HG02571 (cell line): ENCODE results near the gene PHTF2.
"Not testable (repeated sequence)": the region's sequence is repeated elsewhere in the genome, so short reads cannot be mapped to it uniquely, and the experiment has no call there.

Experiments used
- ATAC-seq: cut with Tn5 transposase; IDR thresholded peaks from one replicate; pipeline ENCODE4 v1.9.1; 2021; ENCODE audit warnings: mild to moderate bottlenecking, moderate library complexity; ENCODE audit not compliant: unreplicated experiment

Gene PHTF2

GRCh38 chr7:77798394-77799077, at the start of gene PHTF2, which contains the start of gene TMEM60:
Gene PHTF2 (plus strand): TSS chr7:77798773.
Gene TMEM60 (minus strand): TSS chr7:77798434. CDS start chr7:77794373, 4,061 bp downstream.
- peak; percentile 91 for ATAC-seq

GRCh38 chr7:77752016-77752415, 46.6 kb upstream of the PHTF2 start:
- ATAC-seq: no peak

DNA sequence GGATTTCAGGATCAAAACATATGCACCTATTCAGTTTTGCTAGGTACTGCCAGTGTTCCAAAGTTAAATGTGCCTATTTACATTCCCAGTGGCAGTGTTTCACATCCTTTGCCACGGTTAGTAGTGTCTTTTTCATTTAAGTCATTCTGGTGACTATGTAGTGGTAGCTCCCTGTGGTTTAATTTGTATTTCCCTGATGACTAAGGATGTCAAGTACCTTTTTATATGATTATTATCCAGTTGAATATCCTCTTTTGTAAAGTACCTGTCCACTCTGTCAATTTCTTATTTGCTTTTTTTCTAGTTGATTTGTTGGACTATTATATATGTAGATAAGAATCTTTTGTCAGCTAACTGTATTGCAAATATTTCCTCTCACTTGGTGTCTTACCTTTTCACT, 45.4 kb upstream of the PHTF2 start:
- no peak for ATAC-seq

- peak; percentile 97 for ATAC-seq
These were observed 41.0 kb upstream of the PHTF2 start for GRCh38 chr7:77757589-77757988.

- ATAC-seq: no peak
These were observed 39.2 kb upstream of the PHTF2 start for GRCh38 chr7:77759294-77759889.

DNA sequence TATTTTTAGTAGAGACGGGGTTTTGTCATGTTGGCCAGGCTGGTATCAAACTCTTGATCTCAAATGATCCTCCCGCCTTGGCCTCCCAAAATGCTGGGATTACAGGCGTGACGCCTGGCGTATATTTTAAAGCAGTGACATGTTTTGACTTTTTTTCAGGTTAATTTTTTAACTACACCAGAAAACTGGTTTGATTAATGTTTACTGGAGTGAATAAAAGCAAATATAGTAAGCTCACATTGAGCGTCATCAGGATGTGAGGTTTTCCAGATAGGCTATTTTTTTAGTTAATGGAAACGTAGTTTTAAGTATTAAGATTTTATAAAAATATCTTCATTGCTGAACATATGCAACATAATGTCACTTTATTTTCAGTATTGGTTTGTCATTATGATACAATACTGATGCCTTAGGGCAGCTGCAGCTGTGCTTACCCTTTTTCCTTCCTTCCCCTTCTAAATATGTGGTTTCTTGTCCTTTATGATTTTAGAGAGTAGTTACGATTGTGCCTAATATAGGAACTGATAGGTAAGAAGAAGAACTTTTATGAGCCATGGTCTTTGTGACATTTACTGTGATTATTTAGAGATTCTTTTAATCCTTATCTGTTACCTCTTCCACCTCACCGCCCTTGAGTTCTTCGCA, 37.6 kb upstream of the PHTF2 start:
- ATAC-seq: no peak

DNA sequence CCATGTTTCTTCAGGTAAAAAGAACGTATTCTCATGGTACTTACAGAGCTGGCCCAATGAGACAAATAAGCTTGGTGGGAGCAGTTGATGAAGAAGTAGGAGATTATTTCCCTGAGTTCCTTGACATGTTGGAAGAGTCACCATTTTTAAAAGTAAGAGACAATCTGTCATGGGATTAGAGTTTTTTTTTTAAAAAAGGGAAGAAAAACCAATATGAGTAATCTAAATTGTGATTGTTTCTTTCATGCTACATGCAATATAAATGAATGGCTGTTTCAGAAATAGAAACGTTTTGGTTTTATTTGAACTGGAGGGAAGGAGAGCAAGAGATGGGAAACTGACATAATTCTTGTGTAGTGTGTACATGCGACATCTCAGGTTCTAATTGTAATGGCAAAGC, 33.1 kb upstream of the PHTF2 start:
- ATAC-seq: no peak

GRCh38 chr7:77765906-77766800, 32.4 kb upstream of the PHTF2 start:
- ATAC-seq: no peak

DNA sequence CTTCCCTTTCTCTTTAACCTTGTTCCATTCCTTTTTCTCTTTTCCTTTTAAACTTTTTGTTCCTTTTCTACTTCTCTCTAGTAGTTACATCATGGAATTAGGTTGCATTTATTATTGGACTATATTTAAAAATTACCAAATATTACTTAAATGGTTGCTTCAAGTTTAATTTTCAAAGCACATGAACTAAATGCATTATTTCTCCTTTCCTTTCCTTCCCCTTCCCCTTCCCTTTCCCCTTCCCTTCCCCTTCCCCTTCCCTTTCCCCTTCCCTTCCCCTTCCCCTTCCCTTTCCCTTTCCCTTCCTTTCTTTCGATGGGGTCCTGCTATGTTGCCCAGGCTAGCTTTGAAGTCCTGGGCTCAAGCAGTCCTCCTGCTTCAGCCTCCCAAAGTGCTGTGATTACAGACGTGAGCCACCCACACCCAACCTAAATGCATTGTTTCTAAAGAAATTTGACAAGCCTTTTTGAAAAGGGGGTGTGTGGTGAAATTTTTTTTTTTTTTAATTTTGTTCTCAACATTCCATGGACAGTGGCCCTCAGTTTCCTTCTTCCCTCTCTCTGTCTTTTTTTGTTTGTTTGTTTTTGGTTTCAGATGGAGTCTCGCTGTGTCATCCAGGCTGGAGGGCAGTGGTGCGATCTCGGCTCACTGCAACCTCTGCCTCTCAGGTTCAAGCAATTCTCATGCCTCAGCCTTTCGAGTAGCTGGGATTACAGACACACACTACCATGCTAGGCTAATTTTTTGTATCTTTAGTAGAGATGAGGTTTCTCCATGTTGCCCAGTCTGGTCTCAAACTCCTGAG, 31.6 kb upstream of the PHTF2 start:
- no peak for ATAC-seq

GRCh38 chr7:77770316-77770715, 28.3 kb upstream of the PHTF2 start:
- ATAC-seq: no peak

DNA sequence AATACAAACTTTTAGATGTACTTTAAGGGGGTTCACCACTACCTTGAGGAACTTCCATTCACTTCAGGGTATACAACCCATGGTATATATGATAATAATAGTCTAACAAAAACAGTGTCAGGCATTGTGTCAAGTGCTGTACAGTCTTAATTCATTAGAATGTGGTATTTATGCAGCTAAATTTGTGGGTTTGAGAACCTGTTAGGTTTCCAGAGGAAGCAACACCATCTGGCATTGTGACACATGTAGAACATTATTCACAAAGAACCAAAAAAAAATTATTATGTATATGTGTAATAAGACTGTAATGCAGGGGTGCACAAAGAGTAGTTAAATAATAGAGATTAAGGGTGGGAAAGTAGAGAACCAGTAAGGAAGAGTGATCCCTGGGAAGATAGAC, 26.7 kb upstream of the PHTF2 start:
- ATAC-seq: no peak

DNA sequence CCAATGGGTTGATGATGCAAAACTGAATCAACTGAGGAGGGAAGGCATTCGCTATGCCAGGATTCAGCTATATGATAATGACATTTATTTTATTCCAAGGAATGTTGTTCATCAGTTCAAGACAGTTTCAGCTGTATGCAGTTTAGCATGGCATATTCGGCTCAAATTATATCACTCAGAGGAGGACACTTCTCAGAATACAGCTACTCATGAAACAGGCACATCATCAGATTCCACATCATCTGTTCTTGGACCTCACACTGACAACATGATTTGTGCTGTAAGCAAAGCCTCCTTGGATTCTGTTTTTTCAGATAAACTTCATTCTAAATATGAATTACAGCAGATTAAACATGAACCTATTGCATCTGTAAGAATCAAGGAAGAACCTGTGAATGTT, 20.0 kb upstream of the PHTF2 start:
- ATAC-seq: no peak

GRCh38 chr7:77782383-77782782, 16.2 kb upstream of the PHTF2 start:
- no peak for ATAC-seq

- no peak for ATAC-seq
These were observed 15.5 kb upstream of the PHTF2 start for GRCh38 chr7:77783111-77783510.

- ATAC-seq: no peak
These were observed 15.0 kb upstream of the PHTF2 start for GRCh38 chr7:77783545-77783944.

GRCh38 chr7:77784426-77784825, 14.1 kb upstream of the PHTF2 start:
- not testable (repeated sequence) for ATAC-seq

- ATAC-seq: no peak
These were observed 12.6 kb upstream of the PHTF2 start for GRCh38 chr7:77786018-77786417.

GRCh38 chr7:77786741-77787140, 11.8 kb upstream of the PHTF2 start:
- ATAC-seq: no peak

GRCh38 chr7:77788327-77788902, 10.2 kb upstream of the PHTF2 start:
- no peak for ATAC-seq

DNA sequence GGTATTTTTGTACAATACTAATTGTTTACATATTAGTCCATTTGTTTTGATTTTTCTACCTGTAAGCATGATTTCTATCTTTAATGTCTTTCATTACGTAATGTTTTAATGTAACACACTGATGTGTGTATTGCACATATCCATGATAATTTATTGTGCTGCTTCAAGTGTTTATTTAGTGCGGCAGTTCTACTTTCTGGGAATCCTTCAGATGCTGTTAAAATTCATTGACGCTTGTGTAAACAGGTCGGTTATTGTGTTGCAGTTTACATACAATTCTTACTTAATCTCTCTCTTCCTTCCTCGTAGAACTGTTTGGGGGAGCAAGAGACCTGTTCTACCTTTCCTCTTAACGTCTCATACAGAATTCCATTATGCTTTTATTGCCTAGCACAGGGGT, 7.2 kb upstream of the PHTF2 start:
- no peak for ATAC-seq
